HG03064 (cell line): ENCODE results near the gene GP1BB.

ENCODE experiments used
- ATAC-seq: cut with Tn5 transposase; IDR thresholded peaks from one replicate; pipeline ENCODE4 v1.9.1; 2021; ENCODE audit warnings: low read depth; ENCODE audit not compliant: unreplicated experiment

The GP1BB gene

DNA sequence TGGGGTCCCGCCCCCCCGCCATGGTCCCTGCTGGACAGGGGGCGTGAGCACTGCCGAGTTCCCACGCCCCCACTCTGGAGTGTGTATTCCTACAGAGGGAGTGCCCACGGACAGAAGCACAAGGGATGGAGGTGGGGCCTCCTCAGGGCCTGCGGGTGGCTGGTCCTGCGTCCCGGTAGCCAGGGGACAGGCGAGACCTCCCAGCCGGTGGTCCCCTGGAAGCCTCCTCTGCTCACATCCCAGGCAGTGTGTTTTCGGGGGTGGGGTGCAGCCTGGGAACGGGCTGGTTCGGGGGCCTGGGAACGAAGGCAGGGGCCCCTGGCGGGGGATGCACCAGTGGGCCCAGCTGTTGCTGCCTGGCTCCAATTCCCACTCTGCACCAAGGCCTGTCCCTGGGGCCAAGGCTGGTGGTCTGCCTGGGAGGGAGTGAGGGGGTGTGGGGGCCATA lies 16.1 kb downstream of the GP1BB start:
- ATAC-seq = no peak

DNA sequence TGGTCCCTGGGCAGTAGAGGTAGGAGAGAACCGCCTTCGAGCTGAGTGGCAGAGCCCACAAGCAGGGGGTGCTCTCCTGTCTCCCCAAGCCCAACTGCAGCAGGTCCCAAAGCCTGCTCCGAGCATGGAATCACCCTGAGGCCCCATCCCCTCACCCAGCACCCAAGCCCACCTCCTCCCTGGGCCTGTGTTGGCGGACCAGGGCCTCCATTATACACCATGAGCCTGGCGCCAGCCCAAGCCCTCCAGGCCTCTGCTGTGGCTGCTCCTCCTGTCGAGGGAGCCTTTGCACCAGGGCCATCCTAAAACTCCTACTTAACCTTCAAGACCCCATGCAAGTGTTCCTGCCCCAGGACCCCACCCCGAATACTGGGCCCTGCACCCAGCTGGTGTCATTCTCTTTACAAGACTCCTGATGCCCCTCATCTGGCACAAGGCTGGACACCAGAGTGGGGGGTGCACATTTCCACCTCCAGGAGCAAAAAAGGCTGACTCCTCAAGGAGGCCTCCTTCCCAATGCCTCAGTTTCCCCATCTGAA lies 16.6 kb downstream of the GP1BB start:
- no peak for ATAC-seq

DNA sequence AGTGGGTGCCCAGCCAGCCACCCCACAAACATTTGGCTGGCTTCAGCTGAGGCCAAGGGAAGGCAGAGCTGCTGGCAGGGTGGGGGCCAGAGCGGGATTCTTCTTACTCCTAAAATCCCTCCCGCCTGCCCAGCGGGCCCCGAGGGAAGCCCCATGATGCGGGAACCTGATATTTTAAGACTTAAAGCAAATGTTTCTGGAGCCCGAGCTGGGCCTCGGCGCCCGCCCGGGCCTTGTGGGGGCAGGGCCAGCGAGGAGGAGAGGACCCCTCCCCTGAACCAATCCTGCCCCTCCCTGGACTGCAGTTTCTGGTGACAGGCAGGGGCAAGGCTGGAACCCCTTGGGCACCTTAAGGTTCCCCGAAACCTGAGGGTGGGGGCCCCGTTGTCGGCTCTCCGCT lies 17.2 kb downstream of the GP1BB start:
- no peak for ATAC-seq

DNA sequence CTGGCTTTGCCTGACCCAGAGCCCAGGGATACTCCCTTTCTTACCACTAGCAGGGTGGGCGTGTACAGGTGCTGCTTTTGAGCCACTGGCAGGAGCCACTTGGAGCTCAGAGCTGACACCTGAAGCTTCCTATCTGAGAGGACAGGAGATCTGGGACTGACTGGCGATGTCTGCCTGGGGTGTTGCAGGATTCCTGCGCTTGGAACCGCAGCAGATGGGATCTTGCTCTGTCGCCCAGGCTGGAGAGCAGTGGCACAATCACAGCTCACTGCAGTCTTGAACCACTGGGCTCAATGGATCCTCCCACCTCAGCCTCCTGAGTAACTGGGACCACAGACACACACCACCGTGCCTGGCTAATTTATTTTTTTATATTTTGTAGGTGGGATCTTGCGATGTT lies 17.7 kb downstream of the GP1BB start:
- no peak for ATAC-seq

DNA sequence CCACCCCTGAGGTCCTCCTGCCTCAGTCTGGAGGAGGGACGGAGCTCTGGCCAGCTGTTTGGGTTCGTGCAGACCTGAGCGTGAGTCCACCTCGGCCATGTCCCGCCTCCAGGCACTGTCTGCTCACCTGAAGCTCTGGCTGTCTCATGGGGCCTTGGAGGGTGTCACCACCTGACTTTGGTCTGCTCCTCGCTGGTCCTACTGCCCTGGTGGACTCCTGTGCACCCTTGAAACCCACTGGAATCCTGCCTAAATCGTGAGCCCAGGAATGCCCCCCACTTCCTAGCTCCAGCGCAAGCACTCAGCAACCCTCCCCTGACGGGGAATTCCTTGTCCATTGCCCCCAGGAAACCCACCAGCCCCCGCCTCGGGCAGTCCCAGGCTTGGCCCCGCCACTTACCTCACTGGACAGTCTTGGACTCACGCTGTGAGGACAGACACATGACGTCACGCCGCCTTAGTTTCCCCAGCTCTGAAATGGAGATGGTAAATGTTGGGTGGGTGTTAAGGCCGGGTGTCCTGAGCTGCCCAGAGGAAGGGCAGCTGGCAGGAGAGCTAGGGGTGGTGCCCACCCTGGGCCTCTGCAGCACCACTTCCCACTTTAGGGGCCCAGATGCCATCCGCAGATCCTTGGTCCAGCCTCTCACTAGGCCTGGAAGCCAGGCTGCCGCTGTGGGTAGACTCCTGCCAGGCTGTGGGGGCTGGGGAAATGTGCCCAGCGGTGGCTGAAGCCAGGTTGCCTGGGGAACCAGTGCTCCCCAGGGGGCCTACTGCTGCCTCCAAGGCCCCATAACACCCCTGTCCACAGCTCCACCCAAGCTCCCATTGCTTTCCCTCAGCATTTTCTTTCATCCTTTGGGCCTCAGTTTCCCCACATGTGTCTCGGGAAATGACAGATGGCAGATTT lies 19.1 kb downstream of the GP1BB start:
- no peak for ATAC-seq

DNA sequence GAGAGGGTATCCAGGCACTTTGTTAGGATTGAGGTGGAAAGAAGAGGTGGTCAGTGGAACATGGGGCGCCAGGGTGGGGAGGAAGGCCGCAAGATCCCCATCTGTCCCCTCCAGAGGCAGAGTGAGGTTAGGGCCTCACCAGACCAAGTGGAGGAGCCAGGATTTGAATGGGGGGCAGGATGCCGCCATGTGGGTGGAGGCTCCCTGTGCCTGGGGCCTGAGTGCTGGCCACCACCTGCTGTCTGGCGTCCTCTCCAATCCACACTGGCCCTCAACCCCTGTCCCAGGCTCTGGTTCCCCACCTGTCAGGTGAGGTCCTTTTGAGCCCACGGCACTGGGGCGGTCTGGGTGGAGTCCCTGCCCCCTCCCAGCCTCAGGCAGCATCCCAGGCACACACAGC lies 19.7 kb downstream of the GP1BB start:
- ATAC-seq = no peak

DNA sequence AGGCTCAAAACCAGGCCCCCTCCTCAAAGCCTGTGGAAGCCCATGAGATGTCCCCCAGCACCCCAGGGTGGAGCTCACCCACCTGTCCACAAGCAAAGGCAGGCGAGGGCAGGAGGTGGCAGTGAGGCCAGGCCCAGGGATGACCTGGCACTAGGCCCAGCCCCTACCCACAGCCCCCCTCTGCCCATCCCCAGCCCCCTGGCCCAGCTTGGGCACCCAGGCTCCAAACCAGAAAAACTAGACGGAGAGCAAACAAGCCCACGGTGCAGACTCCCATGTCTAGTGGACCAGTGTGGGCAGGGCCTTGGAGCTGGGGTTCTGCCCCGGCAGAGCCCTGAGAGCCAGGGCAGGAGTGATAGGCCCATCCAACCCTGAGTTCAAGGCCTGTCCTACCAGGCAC lies 20.3 kb downstream of the GP1BB start:
- ATAC-seq = no peak

DNA sequence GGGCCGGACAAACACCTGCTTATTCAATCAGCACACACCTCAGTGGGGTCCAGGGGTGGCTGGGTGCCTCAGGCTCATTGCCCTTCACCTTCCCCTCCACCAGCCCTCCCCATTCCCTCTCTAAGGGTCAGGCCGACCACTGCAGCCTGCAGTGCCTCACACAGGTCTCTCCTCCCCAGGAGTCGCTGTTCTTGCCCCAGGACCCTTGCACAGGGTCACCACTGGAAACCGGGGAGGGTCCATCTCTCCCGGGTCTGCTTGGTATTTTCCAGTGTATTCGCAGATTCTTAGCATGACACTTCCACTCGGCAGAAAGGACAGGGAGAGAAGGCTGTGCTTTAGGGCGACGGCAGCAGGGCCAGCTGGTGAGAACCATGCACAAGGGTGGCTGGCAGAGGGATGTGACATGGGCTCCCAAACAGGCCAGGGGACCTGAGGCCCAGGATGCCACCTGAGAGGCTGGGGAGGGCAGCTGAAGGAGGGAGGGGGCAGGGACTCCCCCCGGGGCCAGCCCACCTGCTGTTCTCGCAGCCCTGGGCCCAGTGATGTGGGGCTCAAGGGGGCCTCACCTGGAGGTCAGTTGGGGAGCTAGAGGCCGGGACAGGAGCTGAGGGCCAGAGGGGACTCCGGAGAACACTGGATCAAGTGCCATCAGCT lies 21.1 kb downstream of the GP1BB start:
- ATAC-seq = no peak

DNA sequence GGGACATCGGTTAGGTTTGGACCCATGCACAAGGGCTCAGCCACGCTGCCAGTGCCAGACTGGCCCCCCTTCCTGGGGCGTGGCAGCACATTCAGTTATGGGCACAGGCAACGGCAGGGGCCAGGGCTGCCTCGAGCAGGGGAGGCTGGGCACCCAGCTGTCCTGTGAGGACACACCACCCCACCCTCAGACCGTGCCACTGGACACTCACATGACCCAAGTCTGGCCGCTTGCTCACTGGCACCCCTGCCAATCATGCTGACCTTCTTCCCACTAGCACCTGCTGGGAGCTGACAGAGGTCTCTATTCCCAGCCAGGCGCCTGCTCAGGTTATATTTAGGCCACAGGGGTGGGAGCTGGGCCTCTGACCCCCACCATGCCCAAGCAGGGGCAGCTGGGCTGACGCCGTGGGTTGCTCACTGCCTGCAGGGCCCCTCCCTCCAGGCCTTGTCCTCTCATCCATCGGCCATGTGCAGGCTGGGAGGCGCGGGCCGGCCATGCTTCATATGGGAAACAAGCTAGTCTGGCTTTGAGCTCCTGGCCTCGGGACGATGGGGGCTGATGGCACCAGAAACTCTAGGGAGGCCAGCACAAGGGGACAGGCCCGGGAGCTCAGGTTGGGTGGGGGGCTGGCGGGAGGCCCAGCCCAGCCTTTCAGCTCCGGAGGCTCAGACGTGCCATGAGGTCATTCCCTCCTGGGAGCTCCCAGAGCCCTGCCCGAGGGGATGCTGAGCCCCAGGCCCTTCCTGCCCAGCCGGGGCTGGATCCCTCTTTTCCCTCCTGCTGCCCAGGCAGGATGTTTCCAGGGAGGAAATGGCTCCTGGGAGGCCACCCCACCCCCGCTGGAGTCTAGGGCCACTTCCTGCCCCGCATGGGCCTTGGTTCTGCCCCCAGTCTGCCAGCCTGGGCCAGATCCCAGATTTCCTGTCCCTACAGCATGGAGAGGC lies 22.1 kb downstream of the GP1BB start:
- ATAC-seq = no peak

DNA sequence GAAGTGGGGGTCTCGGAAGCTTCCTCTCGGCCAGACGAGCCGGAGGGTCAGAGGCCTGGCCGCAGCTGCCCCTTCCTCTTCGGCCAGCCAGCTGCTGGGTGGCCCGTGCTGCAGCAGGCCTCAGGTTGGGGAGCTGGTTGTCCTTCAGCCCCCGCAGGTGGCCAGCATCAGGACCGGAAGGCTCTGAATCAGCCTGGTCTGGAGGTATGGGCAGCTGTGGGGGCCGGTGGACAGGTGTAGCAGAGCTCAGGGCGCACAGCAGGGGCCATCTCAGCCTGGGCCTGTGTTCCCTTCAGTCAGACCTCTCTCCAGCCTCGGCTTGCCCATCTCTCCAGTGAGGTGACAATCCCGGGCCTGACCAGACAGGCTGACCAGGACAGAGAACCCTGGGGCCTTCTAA lies 23.4 kb downstream of the GP1BB start:
- ATAC-seq = no peak

DNA sequence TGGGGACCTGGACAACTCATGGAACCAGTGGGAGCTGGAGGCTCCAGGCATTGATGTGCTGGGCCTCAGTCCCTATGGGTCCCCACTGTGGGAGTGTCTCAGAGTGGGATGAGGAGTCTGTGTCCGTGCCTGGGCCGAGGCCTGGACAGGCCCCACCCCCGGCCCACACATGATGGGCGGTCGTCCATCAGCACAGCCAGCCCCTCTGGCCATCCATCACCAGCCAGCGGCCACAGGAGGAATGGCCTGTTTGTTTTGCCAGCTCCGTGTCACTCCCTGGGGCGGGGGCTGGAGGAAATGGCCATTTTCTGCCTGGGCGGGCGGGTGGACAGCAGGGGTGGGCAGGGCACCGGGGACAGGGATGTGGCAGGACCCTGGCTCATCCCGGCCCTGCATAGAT lies 24.2 kb downstream of the GP1BB start:
- ATAC-seq = no peak

DNA sequence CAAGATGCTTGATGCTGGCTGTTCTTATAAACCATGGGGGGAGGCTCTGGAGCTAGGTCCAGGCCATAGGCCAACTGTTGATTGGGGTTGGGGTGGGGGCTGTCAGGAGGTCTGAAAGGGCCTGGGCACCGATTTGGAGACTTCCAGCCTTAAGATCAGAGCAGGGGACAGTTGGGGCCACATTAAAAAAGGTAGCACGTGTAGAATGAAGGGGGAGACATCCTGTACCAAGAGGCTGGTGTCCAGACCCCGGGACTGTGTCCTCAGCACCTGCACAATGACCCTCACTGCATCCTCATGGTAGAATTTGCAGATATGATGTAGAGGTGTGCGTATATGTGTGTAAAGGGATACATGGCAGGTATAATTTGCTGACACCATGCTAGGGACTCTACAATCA lies 24.8 kb downstream of the GP1BB start:
- no peak for ATAC-seq

DNA sequence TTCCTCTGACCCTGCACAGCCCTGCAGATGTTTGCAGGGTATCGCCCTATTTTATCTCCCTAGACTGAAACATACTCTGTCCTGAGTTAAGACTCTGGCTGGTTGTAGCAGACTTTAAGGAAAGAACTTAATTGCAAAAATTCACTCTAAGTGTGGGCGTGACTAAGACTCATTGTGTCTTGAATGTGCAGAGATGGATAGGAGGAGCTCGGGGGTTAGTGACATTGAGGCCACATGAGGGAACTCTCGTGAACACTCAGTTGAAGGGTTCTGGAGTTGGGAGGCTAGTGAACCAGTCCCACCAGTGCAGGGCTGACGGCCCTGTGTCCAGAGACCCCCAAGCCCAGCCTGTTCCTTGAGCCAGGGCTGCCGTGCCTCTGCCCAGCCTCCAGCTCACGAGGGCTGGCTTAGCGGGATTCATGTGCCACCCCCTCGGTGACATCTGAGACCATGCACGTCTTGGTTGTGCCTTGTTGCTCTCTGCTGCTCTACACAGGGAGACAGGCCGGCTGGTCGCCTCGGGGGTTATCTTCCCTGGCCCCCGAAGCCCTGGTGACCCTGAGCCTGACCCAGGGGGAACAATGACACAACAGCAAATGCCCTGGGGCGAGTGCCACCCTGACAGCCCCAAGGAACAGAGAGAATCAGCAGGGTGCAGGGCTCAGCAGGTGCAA lies 25.8 kb downstream of the GP1BB start:
- no peak for ATAC-seq

DNA sequence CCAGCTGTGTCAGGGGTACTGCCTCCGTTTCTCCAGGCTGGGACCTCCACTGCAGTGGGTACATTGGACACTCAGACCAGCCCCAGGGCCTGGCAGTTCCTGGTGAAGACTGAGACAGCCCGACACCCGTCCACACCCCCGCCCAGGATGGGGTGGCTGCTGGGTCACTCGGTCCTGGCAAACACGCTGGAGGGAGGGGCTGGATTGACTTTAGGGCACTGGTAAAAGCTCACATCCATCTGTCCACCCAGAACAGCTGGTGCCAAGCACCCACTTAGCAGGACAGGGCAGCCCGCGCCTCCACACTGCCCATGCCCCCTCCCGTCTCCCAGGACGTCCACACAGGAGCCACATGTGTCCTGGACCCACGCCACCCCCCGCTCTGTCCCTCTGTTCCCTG lies 26.5 kb downstream of the GP1BB start:
- ATAC-seq = no peak

DNA sequence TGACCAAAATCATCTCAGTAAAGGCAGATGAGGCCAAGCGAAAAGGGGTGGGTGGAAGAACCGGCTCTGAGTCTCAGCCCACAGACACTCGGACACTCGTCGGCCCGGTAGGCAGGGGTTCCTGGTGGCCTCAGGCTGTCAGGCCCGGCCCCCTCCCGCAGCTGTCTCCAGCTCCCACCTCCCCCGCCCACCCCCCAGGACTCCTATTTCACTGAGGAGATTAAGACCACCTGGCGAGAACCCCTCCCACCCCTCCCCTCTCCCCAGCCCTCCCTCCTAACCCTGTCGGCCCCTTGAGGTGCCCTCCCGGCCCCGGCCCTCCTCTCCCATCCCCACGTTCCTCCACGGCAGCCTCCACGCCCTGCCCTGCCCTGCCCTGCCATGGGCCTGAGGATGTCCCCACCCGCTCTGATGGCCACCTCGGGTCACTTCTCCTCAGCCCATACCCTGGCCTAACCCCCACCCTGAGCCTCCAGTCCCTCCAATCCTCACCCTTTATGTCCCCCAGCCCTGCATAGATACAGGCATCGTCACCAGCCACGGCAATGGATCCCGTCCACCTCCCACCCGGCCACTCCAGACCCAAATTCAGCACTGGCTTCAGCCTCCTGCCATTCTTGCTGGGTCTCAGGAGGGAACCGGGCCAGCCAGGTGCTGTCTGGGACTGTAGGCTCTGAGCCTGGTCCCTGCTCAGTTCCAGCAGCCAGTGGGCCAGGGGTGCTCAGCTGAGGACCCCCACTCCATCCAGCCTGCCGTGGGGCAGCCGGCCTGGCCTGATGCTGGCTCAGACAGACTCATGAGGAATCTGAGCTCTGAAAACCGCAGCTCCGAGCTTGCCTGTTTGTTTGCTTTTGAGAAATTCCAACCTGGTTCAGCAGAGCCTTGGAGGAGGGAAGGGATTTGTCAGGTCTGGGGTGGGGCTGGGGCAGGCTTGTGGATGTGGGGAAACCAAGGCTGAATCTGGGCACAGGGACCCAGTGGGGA lies 27.5 kb downstream of the GP1BB start:
- ATAC-seq = no peak

DNA sequence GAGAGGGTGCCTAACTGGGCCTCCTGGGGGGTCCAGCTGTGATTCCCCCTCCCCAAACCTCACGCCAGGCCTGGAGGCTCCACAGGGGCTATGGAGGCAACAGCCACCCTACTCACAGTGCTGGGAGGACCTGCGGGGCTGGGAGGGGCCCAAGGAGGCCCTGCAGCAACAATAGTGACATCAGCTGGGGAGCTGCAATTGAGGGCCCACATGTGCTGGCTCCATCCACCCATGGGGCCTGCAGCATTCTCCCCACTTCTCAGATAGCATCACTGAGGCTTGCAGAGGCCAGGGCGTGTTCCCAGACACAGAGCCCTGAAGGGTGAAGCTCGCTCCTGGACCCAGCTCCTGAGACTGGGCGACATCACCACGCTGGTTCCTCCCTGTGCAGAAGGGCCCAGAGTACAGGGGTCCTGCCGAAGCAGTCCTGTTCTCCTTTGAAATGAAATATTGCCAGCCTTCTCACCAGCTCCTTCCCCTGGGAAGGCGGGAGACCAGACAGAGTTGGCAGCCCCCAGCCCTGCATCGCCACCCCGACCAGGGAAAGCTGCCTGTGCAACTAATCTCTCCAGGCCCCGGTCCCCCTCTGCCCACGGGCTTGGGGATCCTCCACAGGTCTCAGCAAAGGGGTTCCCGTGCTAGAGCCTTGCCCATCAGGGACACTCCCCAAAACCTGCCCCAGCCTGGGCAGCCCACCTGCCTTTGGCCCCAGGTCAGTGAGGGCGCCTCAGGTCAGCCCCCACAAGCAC lies 28.3 kb downstream of the GP1BB start:
- no peak for ATAC-seq

DNA sequence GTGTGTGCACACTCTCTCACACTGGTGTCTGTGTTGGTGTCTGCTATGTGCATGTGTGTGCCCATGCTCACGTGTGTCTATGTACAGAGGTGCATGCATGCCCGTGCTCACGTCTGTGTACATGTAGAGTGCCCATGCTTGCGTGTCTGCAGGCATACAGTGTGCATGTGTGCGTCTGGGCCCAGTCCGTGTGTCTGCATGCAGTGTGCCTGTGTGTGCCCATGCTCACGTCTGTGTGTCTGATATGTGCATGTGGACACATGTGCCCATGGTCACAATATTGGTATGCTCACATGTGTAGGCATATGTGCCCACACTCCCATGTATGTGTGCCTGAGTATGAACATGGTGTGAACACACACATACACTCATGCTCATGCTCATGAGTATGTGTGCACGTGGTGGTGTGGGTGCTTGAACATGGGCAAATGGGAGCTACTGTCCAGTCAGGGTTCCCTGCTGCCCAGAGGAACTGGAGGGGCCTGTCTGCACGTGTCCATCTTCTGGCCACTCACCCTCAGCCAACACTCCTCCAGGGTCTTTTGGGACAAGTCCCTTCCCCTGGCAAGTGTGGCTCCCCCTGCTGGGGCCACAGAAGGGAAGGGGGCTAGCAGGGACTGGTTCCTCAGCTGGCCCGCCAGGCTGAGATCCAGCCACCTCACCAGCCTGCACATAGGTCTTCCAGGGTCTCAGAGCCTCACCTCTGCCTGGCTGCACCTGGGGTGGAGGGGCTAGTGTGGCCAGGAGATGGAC lies 29.9 kb downstream of the GP1BB start:
- no peak for ATAC-seq
